ENCODE results near the gene CYP2R1. TPM values are rescaled to one million over a fixed set of nuclear protein-coding genes. Genes with fewer than 3 reads are reported as not detected.

The CYP2R1 gene
- total and polyA plus RNA-seq, 2 donors (not counting 3 experiments of a cell fraction or from before 2014, with no cell fraction given) = 5.8 to 8.0 TPM

- peaks cover 5 to 17% of the 10 kb centered on the region in 2 experiments for H3K27me3 ChIP-seq (ENCODE audit: control insufficient read depth in 2 of 2, insufficient read depth in 2 of 2, low read length in 2 of 2)
- H3K27ac ChIP-seq (ENCODE audit: insufficient read depth, low read depth, low read length) = no peak overlapping the region
- no peak overlapping the region for H3K9ac ChIP-seq (replicated peaks; ENCODE audit: extremely low read depth, insufficient read depth, low read length)
- CTCF ChIA-PET = interaction anchor here (0.7 to 1.2 kb wide), 3 partner anchors 9 to 126 kb away, joined by 3 to 8 read pairs (median 3); no protein-coding TSS in a partner anchor
- no peak for DNase-seq (ENCODE audit: low read depth, low spot score)
- no peak for FAIRE-seq
- no peaks in the 10 kb centered on the region for H3K79me2 ChIP-seq (ENCODE audit: control insufficient read depth, insufficient read depth, low read length)
- H3K36me3 ChIP-seq (ENCODE audit: control insufficient read depth in 2 of 2, extremely low read depth in 1 of 2, insufficient read depth in 2 of 2, low read length in 2 of 2) = no peaks in the 10 kb centered on the region
- no peaks in the 10 kb centered on the region for H4K20me1 ChIP-seq (replicated peaks; ENCODE audit: control insufficient read depth, extremely low read depth, insufficient read depth, low read length)
- dilution Hi-C loops (cut with MboI; ENCODE audit: extremely low pct_ligation_motif_present, low sequenced_read_pairs) = no loop called here
- intact Hi-C loops (cut with micrococcal nuclease) = no loop called here
- no peaks in the 10 kb centered on the region for H3K4me1 ChIP-seq (ENCODE audit: control insufficient read depth, extremely low read depth, insufficient read depth, low read length)
- no peaks in the 10 kb centered on the region for H3K9me3 ChIP-seq (replicated peaks; ENCODE audit: control insufficient read depth, insufficient read depth, low read length)
- TF ChIP-seq MYC (IDR thresholded peaks at IDR 0.05; ENCODE audit: low read depth, low read length) (no peak), EZH2 (IDR thresholded peaks at IDR 0.05; ENCODE audit: borderline replicate concordance, low read depth, low read length, severe bottlenecking) (no peak), CTCF (IDR thresholded peaks at IDR 0.05; ENCODE audit: extremely low read depth in 1 of 2, insufficient read depth in 1 of 2, low read depth in 1 of 2, low read length in 2 of 2) (no peak), FOS (IDR thresholded peaks at IDR 0.05; ENCODE audit: borderline replicate concordance, insufficient read depth, low read length) (no peak), GATA2 (IDR thresholded peaks at IDR 0.05; ENCODE audit: insufficient read depth, insufficient read length, low read depth, low read length) (no peak), POLR2A (IDR thresholded peaks at IDR 0.05; ENCODE audit: low read depth, low read length) (no peak), JUN (IDR thresholded peaks at IDR 0.05; ENCODE audit: borderline replicate concordance, insufficient read depth, insufficient read length, low read depth) (no peak), POLR2AphosphoS5 (IDR thresholded peaks at IDR 0.05; ENCODE audit: insufficient read depth, low read depth, low read length) (no peak)
- TF ChIP-seq, protein P1, sequence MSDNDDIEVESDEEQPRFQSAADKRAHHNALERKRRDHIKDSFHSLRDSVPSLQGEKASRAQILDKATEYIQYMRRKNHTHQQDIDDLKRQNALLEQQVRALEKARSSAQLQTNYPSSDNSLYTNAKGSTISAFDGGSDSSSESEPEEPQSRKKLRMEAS (IDR thresholded peaks at IDR 0.05; ENCODE audit: insufficient read depth, insufficient read length) = no peak
- POLR2A ChIA-PET = no interaction called here
- H3K4me2 ChIP-seq (ENCODE audit: insufficient read depth, low read length) = no peak overlapping the region
- no peaks in the 10 kb centered on the region for H3K9me1 ChIP-seq (replicated peaks; ENCODE audit: control insufficient read depth, extremely low read depth, insufficient read depth, low read length)
- no peak overlapping the region for H3K4me3 ChIP-seq (replicated peaks in 1 of 3; ENCODE audit: insufficient read depth in 1 of 3, low read depth in 1 of 3, low read length in 3 of 3)
- no TSS peak for BruUV-seq (replicated peaks)
- no peak overlapping the region for H2AFZ ChIP-seq (ENCODE audit: low read depth, low read length)
These were observed 24.4 kb upstream of the CYP2R1 start for GRCh38 chr11:14916403-14916802.
